ENCODE data around the gene ANKMY2.

The ANKMY2 gene

GRCh38 chr7:16564023-16564380 lies 81.6 kb downstream of the ANKMY2 start:
- no peak for DNase-seq

- DNase-seq, result no peak
Measured at GRCh38 chr7:16563281-16564022, 82.1 kb downstream of the ANKMY2 start.

DNA sequence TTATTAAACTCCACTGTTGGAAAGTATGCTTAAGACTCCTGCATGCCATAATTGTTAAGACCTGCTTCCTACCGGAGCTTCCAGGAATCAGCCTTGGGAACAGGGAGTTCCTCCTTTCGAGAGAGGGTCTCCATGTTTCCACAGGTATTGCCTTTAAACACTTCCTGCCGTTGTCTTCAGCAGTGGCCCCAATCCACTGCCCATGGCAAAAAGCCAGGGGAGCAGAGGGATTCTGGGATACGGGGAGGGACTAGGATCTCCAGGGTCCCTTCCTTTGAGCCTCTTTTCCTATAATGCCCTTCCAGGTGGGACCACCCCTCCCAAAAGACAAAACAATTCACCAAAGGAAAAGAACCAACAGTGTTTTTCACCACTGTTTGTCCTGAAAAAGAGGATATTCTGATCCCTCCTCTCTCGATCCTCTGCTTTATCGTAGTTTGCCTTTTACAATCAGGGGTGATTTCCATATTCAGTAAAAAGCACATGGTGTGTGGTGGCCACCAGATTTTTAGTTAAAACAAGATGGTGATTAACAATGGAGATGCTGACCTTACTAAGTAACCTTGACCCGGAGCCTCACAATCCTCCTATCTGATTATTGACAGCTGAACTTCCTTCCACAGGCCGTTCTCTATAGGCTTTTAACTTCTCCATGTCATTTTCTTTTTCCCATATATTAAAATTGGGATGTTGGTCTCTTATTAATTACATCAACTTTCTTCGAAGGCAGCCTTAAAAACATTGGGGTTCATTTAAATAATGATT lies 82.9 kb downstream of the ANKMY2 start:
- no peak for DNase-seq

GRCh38 chr7:16561943-16562342 lies 83.6 kb downstream of the ANKMY2 start:
- no peak for DNase-seq

- DNase-seq, result no peak
Measured at GRCh38 chr7:16559497-16560179, 85.9 kb downstream of the ANKMY2 start.

DNA sequence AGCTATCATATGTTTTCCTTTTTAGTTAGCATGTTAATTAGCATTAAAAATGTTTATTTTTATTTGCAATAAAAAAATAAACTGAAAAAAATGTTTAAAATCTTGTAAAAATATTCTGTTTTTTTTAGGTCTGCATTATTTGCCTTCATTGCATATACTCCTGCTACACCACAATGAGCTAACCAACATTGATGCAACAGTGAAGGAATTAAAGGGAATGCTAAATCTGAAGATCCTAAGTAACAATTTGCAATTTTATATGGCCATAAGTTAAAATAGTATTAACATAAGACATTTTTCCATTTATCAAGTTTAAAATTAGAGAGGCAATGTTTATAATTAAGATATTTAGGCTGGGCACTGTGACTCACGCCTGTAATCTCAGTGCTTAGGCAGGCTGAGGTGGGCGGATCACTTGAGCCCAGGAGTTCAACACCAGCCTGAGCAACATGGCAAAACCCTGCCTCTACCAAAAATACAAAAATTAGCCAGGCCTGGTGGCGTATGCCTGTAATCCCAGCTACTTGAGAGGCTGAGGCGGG lies 86.7 kb downstream of the ANKMY2 start:
- no peak for DNase-seq

DNA sequence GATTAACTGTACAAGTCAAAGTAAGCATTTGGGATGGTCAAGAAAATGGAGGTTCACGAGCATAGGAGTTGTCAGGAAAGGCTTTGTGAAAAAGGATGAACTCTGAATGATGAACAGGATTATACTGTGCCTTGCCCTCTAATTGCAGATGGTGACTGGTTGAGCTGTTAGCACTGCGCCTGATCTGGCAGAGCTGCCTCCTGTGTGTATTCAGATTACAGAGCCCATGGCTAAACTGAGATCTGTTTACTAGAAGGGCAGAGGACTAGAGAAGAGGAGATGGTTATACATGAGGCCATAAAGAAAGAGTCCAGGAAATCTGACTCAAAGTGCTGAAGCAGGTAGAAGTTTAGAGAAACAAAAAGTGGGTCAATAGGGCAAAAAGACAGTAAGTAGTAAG lies 89.2 kb downstream of the ANKMY2 start:
- DNase-seq, result no peak

GRCh38 chr7:16554518-16555236 lies 90.9 kb downstream of the ANKMY2 start:
- no peak for DNase-seq

GRCh38 chr7:16550671-16551070 lies 94.9 kb downstream of the ANKMY2 start:
- DNase-seq, result no peak
